NCI-H128 (cell line): ENCODE data around the gene EIF3M.

Source experiments
- DNase-seq: peaks from one replicate; lab custom pipeline; 2025; ENCODE audit not compliant: unreplicated experiment; lab: John Stamatoyannopoulos, UW

Gene EIF3M

GRCh38 chr11:32583459-32584271, at the start of gene EIF3M:
EIF3M (plus strand) TSS chr11:32583831; CDS start chr11:32583888, 57 bp downstream.
- peak; percentile 79 for DNase-seq

- DNase-seq = no peak
Measured at GRCh38 chr11:32538804-32539203, 44.8 kb upstream of the EIF3M start.

- DNase-seq = no peak
Measured at GRCh38 chr11:32549611-32550187, 33.9 kb upstream of the EIF3M start.

GRCh38 chr11:32550207-32550606, 33.4 kb upstream of the EIF3M start:
- no peak for DNase-seq

- no peak for DNase-seq
Measured at GRCh38 chr11:32555091-32555490, 28.5 kb upstream of the EIF3M start.

- no peak for DNase-seq
Measured at GRCh38 chr11:32555895-32556294, 27.7 kb upstream of the EIF3M start.

GRCh38 chr11:32561835-32562234, 21.8 kb upstream of the EIF3M start:
- DNase-seq = no peak

- DNase-seq = no peak
Measured at GRCh38 chr11:32562839-32563599, 20.6 kb upstream of the EIF3M start.

GRCh38 chr11:32563600-32563959, 20.1 kb upstream of the EIF3M start:
- no peak for DNase-seq

GRCh38 chr11:32566517-32566916, 17.1 kb upstream of the EIF3M start:
- no peak for DNase-seq

GRCh38 chr11:32567154-32567553, 16.5 kb upstream of the EIF3M start:
- no peak for DNase-seq

- no peak for DNase-seq
Measured at GRCh38 chr11:32569313-32569881, 14.2 kb upstream of the EIF3M start.

- DNase-seq = no peak
Measured at GRCh38 chr11:32571039-32571438, 12.6 kb upstream of the EIF3M start.

GRCh38 chr11:32573228-32573627, 10.4 kb upstream of the EIF3M start:
- DNase-seq = no peak

GRCh38 chr11:32574421-32574820, 9.2 kb upstream of the EIF3M start:
- DNase-seq = no peak

GRCh38 chr11:32575070-32575469, 8.6 kb upstream of the EIF3M start:
- no peak for DNase-seq

- DNase-seq = no peak
Measured at GRCh38 chr11:32576456-32576855, 7.2 kb upstream of the EIF3M start.

- DNase-seq = no peak
Measured at GRCh38 chr11:32580967-32581366, 2.7 kb upstream of the EIF3M start.

GRCh38 chr11:32581556-32581955, 2.1 kb upstream of the EIF3M start:
- DNase-seq = no peak

GRCh38 chr11:32584921-32585320, 1.3 kb downstream of the EIF3M start:
- DNase-seq = no peak

GRCh38 chr11:32586576-32587190, 3.1 kb downstream of the EIF3M start:
- DNase-seq = no peak
